PC-3 (cell line): ENCODE measurements around the gene CAPN1. TPM values are rescaled to one million over a fixed set of nuclear protein-coding genes. Genes with fewer than 3 reads are reported as not detected.

Experiments used
- ATAC-seq: fragments of 200-7000 bp; cut with Tn5 transposase; 2 replicates; pipeline ENCODE4 v1.9.1; 2020; ENCODE audit warnings: mild to moderate bottlenecking, moderate library complexity
- BruUV-seq: library from RNA; stranded (reverse); fragments of 400-500 nt; replicated peaks from 2 replicates; lab custom pipeline; 2021; lab: Mats Ljungman, UMichigan
- CTCF ChIA-PET: fragments of 300-600 bp; sonication (Branson Sonifier 250); formaldehyde crosslinking; loops from one replicate; lab custom pipeline; 2022; ENCODE audit warnings: antibody characterized with exemption; lab: Charles Lee
- POLR2A ChIA-PET: fragments of 300-600 bp; sonication (Branson Sonifier 250); formaldehyde crosslinking; loops from one replicate; lab custom pipeline; 2022; ENCODE audit warnings: antibody characterized with exemption; ENCODE audit not compliant: unreplicated experiment; lab: Charles Lee
- DNase-seq: peaks from one replicate; pipeline ENCODE4 v3.0.0-alpha.2; 2015
- H2AFZ ChIP-seq: fragments of 300-600 bp; sonication (generic); 2 replicates; pipeline ENCODE4 v1.6.0; 2016; ENCODE audit warnings: antibody characterized with exemption, low read length
- H3F3A ChIP-seq: fragments of 300-600 bp; sonication (generic); one replicate; pipeline ENCODE4 v1.6.0; 2017; ENCODE audit warnings: antibody characterized with exemption, low read length, control low read depth, mild to moderate bottlenecking; ENCODE audit not compliant: unreplicated experiment
- H3K27ac ChIP-seq: fragments of 300-600 bp; sonication (generic); 2 replicates; pipeline ENCODE4 v1.5.1; 2016; ENCODE audit warnings: mild to moderate bottlenecking, low read length
- H3K27me3 ChIP-seq: fragments of 300-600 bp; sonication (generic); 2 replicates; pipeline ENCODE4 v1.6.1; 2016; ENCODE audit warnings: low read length, mixed read lengths
- H3K36me3 ChIP-seq: fragments of 300-600 bp; sonication (generic); 2 replicates; pipeline ENCODE4 v1.6.1; 2016; ENCODE audit warnings: low read depth, mixed run types, low read length, mixed read lengths
- H3K4me1 ChIP-seq: fragments of 300-600 bp; sonication (generic); 2 replicates; pipeline ENCODE4 v1.5.1; 2016; ENCODE audit warnings: low read length; ENCODE audit not compliant: insufficient read depth
- H3K4me2 ChIP-seq: fragments of 300-600 bp; sonication (generic); 2 replicates; pipeline ENCODE4 v1.6.0; 2016; ENCODE audit warnings: low read length
- H3K4me3 ChIP-seq: fragments of 300-600 bp; sonication (generic); 2 replicates; pipeline ENCODE4 v1.5.1; 2016; ENCODE audit warnings: mild to moderate bottlenecking, low read length, mixed read lengths
- H3K79me2 ChIP-seq: fragments of 300-600 bp; sonication (generic); 2 replicates; pipeline ENCODE4 v1.6.1; 2017; ENCODE audit warnings: low read length, mixed read lengths
- H3K9ac ChIP-seq: fragments of 300-600 bp; sonication (generic); 2 replicates; pipeline ENCODE4 v1.6.0; 2016; ENCODE audit warnings: mild to moderate bottlenecking, low read length
- H3K9me2 ChIP-seq: fragments of 300-600 bp; sonication (generic); replicated peaks from 2 replicates; pipeline ENCODE4 v1.6.1; 2016; ENCODE audit warnings: mixed run types, low read length, mixed read lengths
- H3K9me3 ChIP-seq: fragments of 300-600 bp; sonication (generic); 2 replicates; pipeline ENCODE4 v1.6.1; 2016; ENCODE audit warnings: low read length, mixed read lengths
- H4K20me1 ChIP-seq: fragments of 300-600 bp; sonication (generic); 2 replicates; pipeline ENCODE4 v1.6.1; 2016; ENCODE audit warnings: low read length, mixed read lengths
- CTCF ChIP-seq: fragments of 300-600 bp; sonication (generic); conservative IDR thresholded peaks from 2 replicates; pipeline ENCODE4 v1.5.1; 2017; ENCODE audit warnings: antibody characterized with exemption, low read depth, mild to moderate bottlenecking, low read length
- EZH2 ChIP-seq: fragments of 300-600 bp; sonication (generic); IDR thresholded peaks from one replicate; pipeline ENCODE4 v1.6.1; 2017; ENCODE audit warnings: antibody characterized with exemption, mild to moderate bottlenecking, low read length; ENCODE audit not compliant: unreplicated experiment
- EZH2phosphoT487 ChIP-seq: fragments of 300-600 bp; sonication (generic); IDR thresholded peaks from 2 replicates; pipeline ENCODE4 v1.6.1; 2018; ENCODE audit warnings: mild to moderate bottlenecking, antibody characterized with exemption, low read length, borderline replicate concordance
- intact Hi-C: fragments of 100-400 bp; cut with micrococcal nuclease; formaldehyde crosslinking; loops from 2 replicates; pipeline ENCODE4 v1.9.0; 2023
- total RNA-seq: library from RNA; depleted of rRNA; stranded (reverse); fragments of >200 nt; gene quantifications from 2 replicates; pipeline ENCODE4 v1.2.3, GENCODE V29; 2014

The CAPN1 gene
- total RNA-seq, 1 experiment from 2014 or later, result 307 TPM

GRCh38 chr11:65187971-65188461, 6.3 kb downstream of the CAPN1 start:
- H4K20me1 ChIP-seq, result peaks cover 4% of the 10 kb centered on the region; the same call in 1 of the 2 replicates
- POLR2A ChIA-PET, result interaction anchor here (0.6 kb wide), 1 partner anchor 24 kb away, joined by 3 read pairs; no protein-coding TSS in a partner anchor

GRCh38 chr11:65188486-65188885, 6.8 kb downstream of the CAPN1 start:
- Histone ChIP-seq H3K9me2 (no peaks in the 10 kb centered on the region), H2AFZ (no peak overlapping the region), H3K27me3 (no peaks in the 10 kb centered on the region), H3K4me2 (no peak overlapping the region), H3K9me3 (no peaks in the 10 kb centered on the region), H3K79me2 (peaks cover 30% of the 10 kb centered on the region), H3K36me3 (peaks cover 60% of the 10 kb centered on the region), H3F3A (no peaks in the 10 kb centered on the region), H4K20me1 (peaks cover 4% of the 10 kb centered on the region; the same call in 1 of the 2 replicates), H3K4me3 (no peak overlapping the region), H3K9ac (no peak overlapping the region), H3K27ac (no peak overlapping the region), H3K4me1 (peaks cover 12% of the 10 kb centered on the region)
- ATAC-seq (no peak), DNase-seq (no peak)
- intact Hi-C loops, result loop anchor here (10.0 kb wide), 1 partner anchor 126 kb away; the partner anchor contains the start of gene CDC42EP2
- TF ChIP-seq CTCF, result no peak
- no peak for TF ChIP-seq EZH2phosphoT487
- TF ChIP-seq EZH2, result no peak
- no TSS peak for BruUV-seq
- POLR2A ChIA-PET, result no interaction called here
- CTCF ChIA-PET, result no interaction called here

More at GRCh38 chr11:65187971-65188461, 6.3 kb downstream of the CAPN1 start:
- CTCF ChIA-PET, result no interaction called here
- Histone ChIP-seq H3K4me3 (no peak overlapping the region), H2AFZ (no peak overlapping the region), H3K4me1 (peaks cover 17% of the 10 kb centered on the region), H3K4me2 (no peak overlapping the region), H3K36me3 (peaks cover 60% of the 10 kb centered on the region), H3K27me3 (no peaks in the 10 kb centered on the region), H3K27ac (no peak overlapping the region), H3K9me2 (no peaks in the 10 kb centered on the region), H3F3A (no peaks in the 10 kb centered on the region), H3K9ac (no peak overlapping the region), H3K9me3 (no peaks in the 10 kb centered on the region), H3K79me2 (peaks cover 34% of the 10 kb centered on the region)
- BruUV-seq, result no TSS peak
- no peak for DNase-seq
- TF ChIP-seq CTCF, result no peak
- no peak for TF ChIP-seq EZH2
- no peak for ATAC-seq
- intact Hi-C loops, result loop anchor here (10.0 kb wide), 1 partner anchor 127 kb away; the partner anchor contains the start of gene CDC42EP2

- Histone ChIP-seq H2AFZ (no peak overlapping the region), H3K9ac (no peak overlapping the region), H3K27ac (no peak overlapping the region), H3K4me3 (no peak overlapping the region), H3F3A (no peaks in the 10 kb centered on the region), H3K36me3 (peaks cover 63% of the 10 kb centered on the region), H3K4me1 (peaks cover 5% of the 10 kb centered on the region), H3K4me2 (no peak overlapping the region), H3K79me2 (peaks cover 23% of the 10 kb centered on the region), H3K9me2 (no peaks in the 10 kb centered on the region), H4K20me1 (peaks cover 4% of the 10 kb centered on the region; the same call in 1 of the 2 replicates), H3K27me3 (no peaks in the 10 kb centered on the region), H3K9me3 (no peaks in the 10 kb centered on the region)
- ChIA-PET CTCF (no interaction called here), POLR2A (no interaction called here)
- ATAC-seq (no peak), DNase-seq (no peak)
- TF ChIP-seq EZH2phosphoT487, result no peak
- no peak for TF ChIP-seq CTCF
- no peak for TF ChIP-seq EZH2
- BruUV-seq, result no TSS peak
- intact Hi-C loops, result loop anchor here (10.0 kb wide), 1 partner anchor 126 kb away; the partner anchor contains the start of gene CDC42EP2
Measured at GRCh38 chr11:65189191-65189590, 7.5 kb downstream of the CAPN1 start.
